H1 (cell line): ENCODE data around the gene PPEF2. TPM values are rescaled to one million over a fixed set of nuclear protein-coding genes. Genes with fewer than 3 reads are reported as not detected.

Experiments used
- CTCF ChIA-PET: fragments of 300-600 bp; sonication (Branson Sonifier 250); formaldehyde crosslinking; loops from one replicate; lab custom pipeline; 2021; ENCODE audit not compliant: partially characterized antibody; lab: Charles Lee
- POLR2A ChIA-PET: fragments of 300-600 bp; sonication (Branson Sonifier 250); formaldehyde crosslinking; loops from one replicate; lab custom pipeline; 2021; ENCODE audit warnings: inconsistent platforms; ENCODE audit not compliant: partially characterized antibody; lab: Charles Lee
- DNase-seq, 2 experiments: peaks; one replicate each; pipeline versions ENCODE4 v3.0.0 to v3.0.0-alpha.2; 2010 to 2022; ENCODE audit warnings: low spot score in 2 of 2, low read depth in 1 of 2, mixed read lengths in 1 of 2
- FAIRE-seq: peaks from 2 replicates; lab custom pipeline; 2011; peaks lifted over from hg19 to GRCh38; lab: Jason Lieb, UNC
- H2AFZ ChIP-seq: 2 replicates; pipeline ENCODE4 v1.8.1; 2012; ENCODE audit warnings: low read length, inconsistent platforms
- H2AK5ac ChIP-seq: 2 replicates; pipeline ENCODE4 v1.6.1; 2013; ENCODE audit warnings: low read depth, low read length
- H2BK120ac ChIP-seq: replicated peaks from 2 replicates; pipeline ENCODE3; 2013; ENCODE audit warnings: low read depth, low read length, inconsistent platforms
- H2BK12ac ChIP-seq: 2 replicates; pipeline ENCODE4 v1.6.1; 2013; ENCODE audit warnings: low read depth, low read length
- H2BK15ac ChIP-seq: 2 replicates; pipeline ENCODE4 v1.6.1; 2013; ENCODE audit warnings: low read length
- H2BK20ac ChIP-seq: 2 replicates; pipeline ENCODE4 v1.6.1; 2013; ENCODE audit warnings: low read length
- H2BK5ac ChIP-seq: 2 replicates; pipeline ENCODE4 v1.6.1; 2013; ENCODE audit warnings: low read depth, low read length
- H3K14ac ChIP-seq: 2 replicates; pipeline ENCODE4 v1.6.1; 2013; ENCODE audit warnings: inconsistent platforms; ENCODE audit not compliant: insufficient read length
- H3K18ac ChIP-seq: 2 replicates; pipeline ENCODE4 v1.6.1; 2013; ENCODE audit warnings: low read length; ENCODE audit errors: extremely low read depth
- H3K23ac ChIP-seq: 2 replicates; pipeline ENCODE4 v1.6.1; 2013; ENCODE audit warnings: inconsistent platforms; ENCODE audit not compliant: insufficient read length
- H3K23me2 ChIP-seq: 2 replicates; pipeline ENCODE4 v1.6.1; 2013; ENCODE audit warnings: low read depth, low read length
- H3K27ac ChIP-seq: 2 replicates; pipeline ENCODE4 v1.6.1; 2011; ENCODE audit warnings: low read depth, low read length, inconsistent platforms
- H3K27me3 ChIP-seq, 4 experiments: replicated peaks in 1 of 4; 1 replicate in 1 of 4; 2 replicates in 3 of 4; pipeline versions ENCODE4 v1.6.1 to v1.8.1; 2011 to 2013; ENCODE audit warnings: low read length in 3 of 4, mild to moderate bottlenecking in 3 of 4, inconsistent platforms in 2 of 4, mixed read lengths in 2 of 4, moderate library complexity in 1 of 4; ENCODE audit not compliant: control insufficient read depth in 3 of 4, insufficient read depth in 3 of 4; ENCODE audit errors: extremely low read depth in 1 of 4
- H3K36me3 ChIP-seq, 4 experiments: 2 replicates each; pipeline versions ENCODE4 v1.6.1 to v1.8.1; 2011 to 2013; ENCODE audit warnings: mild to moderate bottlenecking in 4 of 4, low read length in 3 of 4, moderate library complexity in 2 of 4, control low read depth in 1 of 4, inconsistent platforms in 1 of 4; ENCODE audit not compliant: insufficient read depth in 4 of 4, control insufficient read depth in 2 of 4
- H3K4ac ChIP-seq: replicated peaks from 2 replicates; pipeline ENCODE3; 2013; ENCODE audit warnings: low read length, low read depth, mixed read lengths, inconsistent platforms; ENCODE audit not compliant: insufficient read length
- H3K4me1 ChIP-seq, 4 experiments: replicated peaks in 1 of 4; 1 replicate in 1 of 4; 2 replicates in 3 of 4; pipeline versions ENCODE4 v1.6.1 to v1.8.1; 2011 to 2013; ENCODE audit warnings: low read length in 3 of 4, inconsistent platforms in 2 of 4, mixed read lengths in 1 of 4; ENCODE audit not compliant: insufficient read depth in 4 of 4, control insufficient read depth in 3 of 4
- H3K4me2 ChIP-seq, 2 experiments: 2 replicates each; pipeline versions ENCODE4 v1.6.1 to v1.8.1; 2011 to 2013; ENCODE audit warnings: low read depth in 2 of 2, low read length in 2 of 2, control low read depth in 1 of 2, inconsistent platforms in 1 of 2, mild to moderate bottlenecking in 1 of 2; ENCODE audit not compliant: insufficient read depth in 1 of 2
- H3K4me3 ChIP-seq, 4 experiments: fragments of 200-600, 300-600 bp in 1 of 4; sonication (generic), shearing (Covaris generic), sonication (Bioruptor Twin) in 1 of 4; 2 replicates each; pipeline versions ENCODE4 v1.5.1 to v1.8.1; 2011 to 2016; ENCODE audit warnings: low read length in 4 of 4, low read depth in 3 of 4, control low read depth in 2 of 4, inconsistent platforms in 2 of 4, mild to moderate bottlenecking in 2 of 4, mixed read lengths in 1 of 4, moderate library complexity in 1 of 4; ENCODE audit not compliant: insufficient read depth in 2 of 4; ENCODE audit errors: extremely low read depth in 1 of 4
- H3K56ac ChIP-seq: replicated peaks from 2 replicates; pipeline ENCODE3; 2013; ENCODE audit warnings: low read depth, mild to moderate bottlenecking, mixed read lengths, low read length, inconsistent platforms; ENCODE audit not compliant: insufficient read length
- H3K79me1 ChIP-seq: 2 replicates; pipeline ENCODE4 v1.6.1; 2013; ENCODE audit warnings: low read depth, low read length, control low read depth
- H3K79me2 ChIP-seq, 2 experiments: 2 replicates each; pipeline versions ENCODE4 v1.6.1 to v1.8.1; 2012 to 2013; ENCODE audit warnings: low read length in 2 of 2, mild to moderate bottlenecking in 2 of 2, inconsistent platforms in 1 of 2; ENCODE audit not compliant: insufficient read depth in 2 of 2, control insufficient read depth in 1 of 2
- H3K9ac ChIP-seq, 4 experiments: replicated peaks in 1 of 4; 1 replicate in 1 of 4; 2 replicates in 3 of 4; pipeline versions ENCODE4 v1.6.1 to v1.8.1; 2011 to 2013; ENCODE audit warnings: low read depth in 3 of 4, low read length in 3 of 4, control low read depth in 2 of 4, mild to moderate bottlenecking in 2 of 4, moderate library complexity in 2 of 4, inconsistent platforms in 1 of 4; ENCODE audit errors: extremely low read depth in 1 of 4
- H3K9me3 ChIP-seq, 2 experiments: 2 replicates each; pipeline versions ENCODE4 v1.6.1 to v1.8.1; 2012 to 2013; ENCODE audit warnings: mild to moderate bottlenecking in 2 of 2, moderate library complexity in 2 of 2, control low read depth in 1 of 2, inconsistent platforms in 1 of 2, low read depth in 1 of 2, low read length in 1 of 2, mixed read lengths in 1 of 2; ENCODE audit not compliant: insufficient read depth in 2 of 2
- H4K20me1 ChIP-seq, 2 experiments: replicated peaks in 1 of 2; 2 replicates each; pipeline versions ENCODE3 to v1.8.1; 2011 to 2013; ENCODE audit warnings: inconsistent platforms in 2 of 2, low read length in 2 of 2, mild to moderate bottlenecking in 1 of 2; ENCODE audit not compliant: insufficient read depth in 2 of 2, control insufficient read depth in 1 of 2
- H4K5ac ChIP-seq: 2 replicates; pipeline ENCODE4 v1.6.1; 2013; ENCODE audit warnings: low read length, low read depth, mixed read lengths, inconsistent platforms; ENCODE audit not compliant: insufficient read length
- H4K8ac ChIP-seq: 2 replicates; pipeline ENCODE4 v1.8.0; 2013; ENCODE audit warnings: mild to moderate bottlenecking, moderate library complexity, low read length, inconsistent platforms; ENCODE audit not compliant: insufficient read depth; ENCODE audit errors: extremely low read depth
- H4K91ac ChIP-seq: replicated peaks from 2 replicates; pipeline ENCODE3; 2013; ENCODE audit warnings: low read length, mixed read lengths, inconsistent platforms; ENCODE audit not compliant: insufficient read length
- ASH2L ChIP-seq: fragments of 200-600, 300-600 bp; sonication (generic); IDR thresholded peaks from one replicate; pipeline ENCODE4 v1.7.1; 2017; ENCODE audit warnings: low read length
- ATF2 ChIP-seq: IDR thresholded peaks from 2 replicates; pipeline ENCODE4 v1.6.1; 2012; ENCODE audit warnings: low read length, inconsistent platforms
- CEBPB ChIP-seq: IDR thresholded peaks from 2 replicates; pipeline ENCODE4 v1.6.1; 2012; ENCODE audit warnings: low read depth, low read length
- CREB1 ChIP-seq: IDR thresholded peaks from 2 replicates; pipeline ENCODE4 v1.6.1; 2012; ENCODE audit warnings: inconsistent platforms
- CTCF ChIP-seq, 3 experiments: IDR thresholded peaks; 1 replicate in 2 of 3; 2 replicates in 1 of 3; pipeline versions ENCODE4 v1.5.1 to v1.6.1; 2011; ENCODE audit warnings: low read length in 3 of 3, mild to moderate bottlenecking in 3 of 3, inconsistent platforms in 2 of 3, low read depth in 1 of 3, moderate library complexity in 1 of 3; ENCODE audit not compliant: insufficient read depth in 1 of 3; ENCODE audit errors: control extremely low read depth in 1 of 3
- EZH2 ChIP-seq: fragments of 200-600 bp; sonication (generic); IDR thresholded peaks from 2 replicates; pipeline ENCODE4 v1.7.1; 2012; ENCODE audit warnings: low read depth, mild to moderate bottlenecking, moderate library complexity, low read length, inconsistent platforms; ENCODE audit not compliant: severe bottlenecking
- KDM1A ChIP-seq: fragments of 200-600, 300-600 bp; sonication (generic); IDR thresholded peaks from 2 replicates; pipeline ENCODE4 v1.7.1; 2016; ENCODE audit warnings: mild to moderate bottlenecking, low read length, borderline replicate concordance
- POLR2AphosphoS5 ChIP-seq: IDR thresholded peaks from 2 replicates; pipeline ENCODE4 v1.6.1; 2011; ENCODE audit warnings: low read depth, low read length
- SIX5 ChIP-seq: IDR thresholded peaks from 2 replicates; pipeline ENCODE4 v1.6.1; 2011; ENCODE audit warnings: mild to moderate bottlenecking, low read depth, low read length
- TAF1 ChIP-seq: IDR thresholded peaks from 2 replicates; pipeline ENCODE4 v1.6.1; 2011; ENCODE audit warnings: mild to moderate bottlenecking, low read depth, low read length
- ZNF274 ChIP-seq: IDR thresholded peaks from 2 replicates; pipeline ENCODE4 v1.7.0; 2012; ENCODE audit warnings: low read length, borderline replicate concordance; ENCODE audit errors: extremely low read depth
- WGBS, 2 experiments: shearing (Covaris generic) in 1 of 2; methylation state at CpG; one replicate each; pipeline versions ENCODE4 v1.1.6 to v1.1.7; 2013 to 2015; ENCODE audit warnings: low lambda C conversion rate in 2 of 2, mixed read lengths in 2 of 2, inconsistent platforms in 1 of 2, low coverage in 1 of 2, missing lambda C conversion rate in 1 of 2; ENCODE audit not compliant: insufficient replicate concordance in 2 of 2, insufficient coverage in 1 of 2, insufficient read length in 1 of 2; ENCODE audit errors: extremely low coverage in 1 of 2, missing lambda C conversion rate in 1 of 2; 5-methylcytosine and 5-hydroxymethylcytosine counted together
- polyA plus RNA-seq, 7 experiments: library from polyadenylated mRNA; depleted of rRNA in 3 of 7; stranded (reverse) in 5 of 7; unstranded in 2 of 7; fragments of >200 nt in 5 of 7; fragments of 200-250 nt in 2 of 7; gene quantifications; 1 replicate in 5 of 7; 2 replicates in 1 of 7; 4 replicates in 1 of 7; pipeline versions ENCODE4 v1.2.1 to v1.2.3, GENCODE V29; 2011 to 2013; ENCODE audit warnings: missing spikeins in 2 of 7, mixed read lengths in 2 of 7
- total RNA-seq: library from RNA; stranded (reverse); fragmentation: NEBNext Ultra II Directional; extraction: Animal tissue kit (Norgen Biotek cat#: 25700); gene quantifications from 2 replicates; pipeline ENCODE4 v1.2.1, GENCODE V29; 2021

Gene PPEF2
- total and polyA plus RNA-seq, 2 of the 8 experiments (the other 6 are each of a cell fraction or from before 2014, with no cell fraction given), result not detected

- no peak overlapping the region for H3K9ac ChIP-seq
- no peak overlapping the region for H3K4me2 ChIP-seq
- no peaks in the 10 kb centered on the region for H3K36me3 ChIP-seq
- no peak overlapping the region for H2BK5ac ChIP-seq
- no peaks in the 10 kb centered on the region for H3K23me2 ChIP-seq
- DNase-seq, result no peak
- POLR2A ChIA-PET, result interaction anchor here (1.9 kb wide), 1 partner anchor 107 kb away, joined by 5 read pairs; the partner anchor contains the start of gene USO1
- H3K9me3 ChIP-seq, result no peaks in the 10 kb centered on the region
- no peak overlapping the region for H2BK20ac ChIP-seq
- H4K91ac ChIP-seq, result no peak overlapping the region
- no peak overlapping the region for H3K56ac ChIP-seq
- H2AK5ac ChIP-seq, result no peak overlapping the region
- no peak overlapping the region for H4K5ac ChIP-seq
- no peaks in the 10 kb centered on the region for H3K79me2 ChIP-seq
- CTCF ChIA-PET, result interaction anchor here (0.6 to 3.1 kb wide), 2 partner anchors 17 to 60 kb away, joined by 3 to 17 read pairs; no protein-coding TSS in a partner anchor
- peaks cover 0 to 3% (median under 1%) of the 10 kb centered on the region in 4 experiments; a peak in 3 of 7 replicates for H3K4me1 ChIP-seq
- H2BK12ac ChIP-seq, result no peak overlapping the region
- no peaks in the 10 kb centered on the region for H3K27me3 ChIP-seq
- no peaks in the 10 kb centered on the region for H3K79me1 ChIP-seq
- 83% methylated on average over 1 of the region's 1 CpG; no CpG with 5 or more reads in 1 of the 2 experiments for WGBS, 2 experiments
- H4K20me1 ChIP-seq, result no peaks in the 10 kb centered on the region
- H3K4ac ChIP-seq, result no peak overlapping the region
- no peak overlapping the region for H4K8ac ChIP-seq
- no peak overlapping the region for H3K18ac ChIP-seq
- no peak for FAIRE-seq
- H3K14ac ChIP-seq, result no peak overlapping the region
- H2BK15ac ChIP-seq, result no peak overlapping the region
- no peak overlapping the region for H2BK120ac ChIP-seq
- no peak overlapping the region for H3K4me3 ChIP-seq
- no peak overlapping the region for H3K27ac ChIP-seq
- H3K23ac ChIP-seq, result no peak overlapping the region
- no peak overlapping the region for H2AFZ ChIP-seq
- TF ChIP-seq POLR2AphosphoS5 (no peak), EZH2 (no peak), CREB1 (no peak), ZNF274 (no peak), CEBPB (no peak), SIX5 (no peak), CTCF (IDR thresholded peaks at IDR 0.05; ENCODE audit: control extremely low read depth in 1 of 3, insufficient read depth in 1 of 3, low read depth in 1 of 3, low read length in 3 of 3) (no peak), ATF2 (no peak), TAF1 (no peak), KDM1A (no peak), ASH2L (no peak)
Measured at GRCh38 chr4:75830906-75831305, 71.3 kb downstream of the PPEF2 start.
